ENCODE data around the gene TM7SF2. TPM values are rescaled to one million over a fixed set of nuclear protein-coding genes. Genes with fewer than 3 reads are reported as not detected.

The TM7SF2 gene
- total RNA-seq, 4 donors from 2014 or later: 7.1 to 25.2 (median 18.3) TPM

DNA sequence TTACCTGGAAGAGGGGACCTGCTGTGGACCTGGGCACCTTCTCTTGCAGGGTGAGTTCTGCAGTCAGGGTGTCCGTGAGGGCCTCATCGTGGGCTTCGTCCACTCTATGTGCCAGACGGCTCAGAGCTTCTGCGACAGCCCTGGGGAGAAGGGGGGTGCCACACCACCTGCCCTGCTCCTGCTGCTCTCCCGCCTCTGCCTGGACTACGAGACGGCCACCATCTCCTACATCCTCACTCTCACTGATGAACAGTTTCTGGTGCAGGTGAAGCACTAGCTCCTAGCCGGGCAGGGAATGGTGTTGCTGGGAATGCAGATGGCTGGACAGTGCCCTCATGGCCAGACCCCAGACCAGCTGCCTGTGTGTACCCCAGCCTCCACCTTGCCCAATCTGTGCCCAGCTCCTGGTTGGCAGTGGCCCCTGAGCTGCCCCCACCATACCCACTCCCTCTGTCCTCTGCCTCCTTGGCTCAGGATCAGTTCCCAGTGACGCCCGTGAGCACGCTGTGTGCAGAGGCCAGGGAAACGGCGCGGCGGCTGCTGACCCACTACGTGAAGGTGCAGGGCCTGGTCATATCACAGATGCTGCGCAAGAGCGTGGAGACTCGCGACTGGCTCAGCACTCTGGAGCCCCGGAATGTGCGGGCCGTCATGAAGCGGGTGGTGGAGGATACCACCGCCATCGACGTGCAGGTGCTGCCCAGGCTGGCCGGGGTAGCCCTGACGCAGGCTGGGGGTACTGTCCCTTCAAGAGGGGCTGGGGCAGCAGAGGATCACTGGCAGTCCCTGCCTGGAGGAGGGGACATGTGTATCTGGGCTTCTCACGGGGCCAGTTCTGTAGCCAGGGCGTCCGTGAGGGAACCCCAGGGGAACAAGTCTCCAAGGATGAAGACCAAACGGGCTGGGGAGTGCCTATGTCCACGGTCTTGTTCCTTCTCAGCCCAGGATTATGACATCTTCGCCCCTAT lies 2.2 kb upstream of the TM7SF2 start:
- TF ChIP-seq, protein P1, sequence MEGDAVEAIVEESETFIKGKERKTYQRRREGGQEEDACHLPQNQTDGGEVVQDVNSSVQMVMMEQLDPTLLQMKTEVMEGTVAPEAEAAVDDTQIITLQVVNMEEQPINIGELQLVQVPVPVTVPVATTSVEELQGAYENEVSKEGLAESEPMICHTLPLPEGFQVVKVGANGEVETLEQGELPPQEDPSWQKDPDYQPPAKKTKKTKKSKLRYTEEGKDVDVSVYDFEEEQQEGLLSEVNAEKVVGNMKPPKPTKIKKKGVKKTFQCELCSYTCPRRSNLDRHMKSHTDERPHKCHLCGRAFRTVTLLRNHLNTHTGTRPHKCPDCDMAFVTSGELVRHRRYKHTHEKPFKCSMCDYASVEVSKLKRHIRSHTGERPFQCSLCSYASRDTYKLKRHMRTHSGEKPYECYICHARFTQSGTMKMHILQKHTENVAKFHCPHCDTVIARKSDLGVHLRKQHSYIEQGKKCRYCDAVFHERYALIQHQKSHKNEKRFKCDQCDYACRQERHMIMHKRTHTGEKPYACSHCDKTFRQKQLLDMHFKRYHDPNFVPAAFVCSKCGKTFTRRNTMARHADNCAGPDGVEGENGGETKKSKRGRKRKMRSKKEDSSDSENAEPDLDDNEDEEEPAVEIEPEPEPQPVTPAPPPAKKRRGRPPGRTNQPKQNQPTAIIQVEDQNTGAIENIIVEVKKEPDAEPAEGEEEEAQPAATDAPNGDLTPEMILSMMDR (IDR thresholded peaks at IDR 0.05): no peak
- no peak for TF ChIP-seq POLR2AphosphoS5 (IDR thresholded peaks at IDR 0.05)
- no peak for TF ChIP-seq EP300 (IDR thresholded peaks at IDR 0.05)
- no peak for TF ChIP-seq POLR2A (IDR thresholded peaks at IDR 0.05)
- Histone ChIP-seq H3K4me1 (peaks cover 4 to 44% (median 20%) of the 10 kb centered on the region in 3 donors), H3K27ac (peak overlapping the region in 2 of 4 donors; percentile 75 to 81), H3K36me3 (peaks cover 0 to 50% of the 10 kb centered on the region in 2 donors), H3K27me3 (no peaks in the 10 kb centered on the region), H3K9me3 (no peaks in the 10 kb centered on the region), H3K4me3 (no peak overlapping the region)
- no peak for ATAC-seq
- WGBS, 2 donors (ENCODE audit: low coverage in 1 of 2): 83 to 89% methylated on average over 7 to 8 of the region's 36 CpGs

DNA sequence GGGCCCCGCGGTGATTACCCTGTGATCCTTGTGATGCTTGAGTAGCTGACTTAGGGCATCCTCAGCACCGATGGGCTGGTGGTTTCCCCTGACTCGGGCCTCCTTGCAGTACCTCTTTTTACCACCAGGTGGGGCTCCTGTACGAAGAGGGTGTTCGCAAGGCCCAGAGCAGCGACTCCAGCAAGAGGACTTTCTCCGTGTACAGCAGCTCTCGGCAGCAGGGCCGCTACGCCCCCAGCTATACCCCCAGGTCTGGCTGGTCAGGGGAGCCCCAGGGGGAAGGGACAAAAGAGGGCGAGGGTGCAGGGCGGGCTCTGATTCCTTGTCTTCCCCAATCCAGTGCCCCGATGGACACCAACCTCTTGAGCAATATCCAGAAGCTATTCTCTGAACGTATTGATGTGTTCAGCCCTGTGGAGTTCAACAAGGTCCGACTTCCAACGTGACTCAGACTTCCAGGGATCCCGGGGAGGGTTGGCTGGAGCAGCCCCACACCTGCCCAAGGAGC lies 1.3 kb upstream of the TM7SF2 start:
- H3K9me3 ChIP-seq: no peaks in the 10 kb centered on the region
- WGBS, 2 donors (ENCODE audit: low coverage in 1 of 2): 0 to 21% methylated on average over 3 to 6 of the region's 18 CpGs
- TF ChIP-seq, protein P1 (IDR thresholded peaks at IDR 0.05): peak; percentile 98 to 100 (median 99)
- no peak for TF ChIP-seq POLR2A (IDR thresholded peaks at IDR 0.05)
- H3K27ac ChIP-seq: peak overlapping the region in 3 of 4 donors; percentile 75 to 84 (median 81)
- peaks cover 0 to 52% of the 10 kb centered on the region in 2 donors for H3K36me3 ChIP-seq
- no peak overlapping the region for H3K4me3 ChIP-seq
- peak; percentile 30 for ATAC-seq
- H3K27me3 ChIP-seq: no peaks in the 10 kb centered on the region
- H3K4me1 ChIP-seq: peaks cover 4 to 47% (median 20%) of the 10 kb centered on the region in 3 donors

DNA sequence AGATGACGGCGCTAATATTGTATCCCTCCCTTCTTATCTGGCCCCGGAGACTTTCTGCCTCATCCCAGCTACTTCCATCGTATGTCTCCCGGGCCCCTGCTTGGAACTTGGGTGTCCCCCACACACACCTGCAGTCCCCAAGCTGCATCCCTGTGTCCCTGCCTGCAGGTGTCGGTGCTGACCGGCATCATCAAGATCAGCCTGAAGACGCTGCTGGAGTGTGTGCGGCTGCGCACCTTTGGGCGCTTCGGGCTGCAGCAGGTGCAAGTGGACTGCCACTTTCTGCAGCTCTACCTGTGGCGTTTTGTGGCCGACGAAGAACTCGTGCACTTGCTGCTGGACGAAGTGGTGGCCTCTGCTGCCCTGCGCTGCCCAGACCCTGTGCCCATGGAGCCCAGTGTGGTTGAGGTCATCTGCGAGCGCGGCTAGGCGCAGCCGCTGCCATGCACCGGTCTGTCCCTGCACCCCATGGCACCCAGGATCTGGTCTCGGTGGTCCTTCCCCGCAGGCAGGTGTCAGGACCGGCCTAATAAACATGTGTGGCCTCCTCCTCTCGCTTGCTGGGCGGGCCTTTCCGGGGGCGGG lies 421 bp upstream of the TM7SF2 start:
- H3K27ac ChIP-seq: peak overlapping the region in 3 of 4 donors; percentile 75 to 84 (median 81)
- H3K36me3 ChIP-seq: peaks cover 0 to 52% of the 10 kb centered on the region in 2 donors
- H3K27me3 ChIP-seq: no peaks in the 10 kb centered on the region
- peaks cover 4 to 56% (median 25%) of the 10 kb centered on the region in 3 donors for H3K4me1 ChIP-seq
- ATAC-seq: no peak
- WGBS, 2 donors (ENCODE audit: low coverage in 1 of 2): 65% methylated on average over 6 of the region's 31 CpGs; no CpG with 5 or more reads in 1 of the 2 donors
- H3K9me3 ChIP-seq: no peaks in the 10 kb centered on the region
- TF ChIP-seq, protein P1 (IDR thresholded peaks at IDR 0.05): peak in 1 of 4 experiments; percentile 6
- TF ChIP-seq POLR2A (IDR thresholded peaks at IDR 0.05) (no peak), POLR2AphosphoS5 (IDR thresholded peaks at IDR 0.05) (no peak), EP300 (IDR thresholded peaks at IDR 0.05) (no peak)
- H3K4me3 ChIP-seq: peak overlapping the region in 1 of 2 donors; percentile 56

DNA sequence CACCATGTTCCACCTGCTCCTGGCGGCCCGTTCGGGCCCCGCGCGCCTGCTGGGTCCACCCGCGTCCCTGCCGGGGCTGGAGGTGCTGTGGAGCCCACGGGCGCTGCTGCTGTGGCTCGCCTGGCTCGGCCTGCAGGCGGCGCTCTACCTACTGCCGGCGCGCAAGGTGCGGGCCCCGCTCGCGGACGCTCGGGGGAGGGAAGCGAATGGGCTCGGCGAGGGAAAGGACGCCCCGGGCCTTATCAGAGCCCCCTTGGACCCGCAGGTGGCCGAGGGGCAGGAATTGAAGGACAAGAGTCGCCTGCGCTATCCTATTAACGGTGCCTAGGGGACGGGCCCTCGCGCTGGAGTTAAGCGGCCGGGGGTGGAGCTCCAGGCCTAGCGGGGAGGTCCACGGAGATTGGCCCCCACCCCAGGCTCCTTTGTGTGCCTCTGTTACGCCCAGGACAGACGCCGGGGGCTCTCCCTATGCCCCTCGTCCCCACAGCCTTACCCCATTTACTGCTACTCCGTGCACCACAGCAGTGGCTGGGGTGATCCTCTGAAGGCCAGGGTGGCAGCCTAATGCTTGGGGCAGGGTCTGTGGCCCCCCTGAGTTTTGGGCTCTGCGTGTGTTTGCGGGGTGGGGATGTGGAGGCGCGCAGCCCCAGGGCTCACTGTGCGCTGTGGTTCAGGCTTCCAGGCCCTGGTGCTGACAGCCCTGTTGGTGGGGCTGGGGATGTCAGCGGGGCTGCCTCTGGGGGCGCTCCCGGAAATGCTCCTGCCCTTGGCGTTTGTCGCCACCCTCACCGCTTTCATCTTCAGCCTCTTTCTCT lies 1.1 kb downstream of the TM7SF2 start:
- H3K27me3 ChIP-seq: no peaks in the 10 kb centered on the region
- ATAC-seq: peak; percentile 56
- TF ChIP-seq POLR2AphosphoS5 (IDR thresholded peaks at IDR 0.05) (peak; percentile 36), POLR2A (IDR thresholded peaks at IDR 0.05) (no peak)
- TF ChIP-seq, protein P1 (IDR thresholded peaks at IDR 0.05): peak in 3 of 4 experiments; percentile 89 to 94 (median 93)
- no peaks in the 10 kb centered on the region for H3K9me3 ChIP-seq
- no CpG with 5 or more reads among the region's 57 CpGs for WGBS, 2 donors (ENCODE audit: low coverage in 1 of 2)
- H3K4me1 ChIP-seq: peaks cover 7 to 66% (median 31%) of the 10 kb centered on the region in 3 donors
- H3K36me3 ChIP-seq: peaks cover 0 to 45% of the 10 kb centered on the region in 2 donors
- peak overlapping the region in 3 of 4 donors; percentile 75 to 84 (median 81) for H3K27ac ChIP-seq
- H3K4me3 ChIP-seq: peak overlapping the region; percentile 36 to 56

Measured in gastroesophageal sphincter (tissue), 4 donors.